KMS-11 (cell line): Measurements from ENCODE around the gene NAE1.

Experiments used
- H2AFZ ChIP-seq: fragments of 200-600 bp; sonication (generic); 2 replicates; pipeline ENCODE4 v1.6.1; 2016; ENCODE audit warnings: antibody characterized with exemption, mixed run types, low read depth
- H3K27ac ChIP-seq: fragments of 200-600 bp; sonication (generic); 2 replicates; pipeline ENCODE4 v1.6.1; 2016; ENCODE audit warnings: mild to moderate bottlenecking, mixed run types
- H3K27me3 ChIP-seq: fragments of 200-600 bp; sonication (generic); 2 replicates; pipeline ENCODE4 v1.6.1; 2017; ENCODE audit warnings: mild to moderate bottlenecking, low read depth, mixed run types, moderate library complexity; ENCODE audit not compliant: insufficient read depth
- H3K36me3 ChIP-seq: fragments of 200-600 bp; sonication (generic); 2 replicates; pipeline ENCODE4 v1.6.1; 2017; ENCODE audit warnings: mild to moderate bottlenecking, mixed run types; ENCODE audit not compliant: insufficient read depth
- H3K4me1 ChIP-seq: fragments of 200-600 bp; sonication (generic); 2 replicates; pipeline ENCODE4 v1.6.1; 2016; ENCODE audit warnings: mild to moderate bottlenecking, low read depth, mixed run types; ENCODE audit not compliant: poor library complexity, severe bottlenecking
- H3K4me2 ChIP-seq: fragments of 200-600 bp; sonication (generic); 2 replicates; pipeline ENCODE4 v1.7.0; 2016; ENCODE audit warnings: mild to moderate bottlenecking, mixed run types
- H3K4me3 ChIP-seq: fragments of 200-600 bp; sonication (generic); IDR thresholded peaks from 2 replicates; pipeline ENCODE4 v1.6.1; 2017; ENCODE audit warnings: low read depth, low read length, mixed read lengths; ENCODE audit not compliant: insufficient read depth
- H3K79me2 ChIP-seq: fragments of 200-600 bp; sonication (generic); 2 replicates; pipeline ENCODE4 v1.6.1; 2016; ENCODE audit warnings: low read depth, mixed run types; ENCODE audit not compliant: insufficient read depth
- H3K9ac ChIP-seq: fragments of 200-600 bp; sonication (generic); 2 replicates; pipeline ENCODE4 v1.6.1; 2016; ENCODE audit warnings: mild to moderate bottlenecking, mixed run types
- H4K20me1 ChIP-seq: fragments of 200-600 bp; sonication (generic); 2 replicates; pipeline ENCODE4 v1.6.1; 2016; ENCODE audit warnings: mild to moderate bottlenecking, mixed run types; ENCODE audit not compliant: insufficient read depth
- TF ChIP-seq, protein P1 (sequence below): fragments of 200-600 bp; sonication (generic); conservative IDR thresholded peaks from 2 replicates; pipeline ENCODE4 v1.6.1; 2017; ENCODE audit warnings: low read depth, mild to moderate bottlenecking, antibody characterized with exemption, low read length, moderate library complexity, mixed read lengths

NAE1 gene

GRCh38 chr16:66845791-66846221 lies 15.0 kb upstream of the NAE1 start:
- H2AFZ ChIP-seq = no peak overlapping the region
- no peak overlapping the region for H3K4me3 ChIP-seq
- no peaks in the 10 kb centered on the region for H3K27me3 ChIP-seq
- H3K9ac ChIP-seq = no peak overlapping the region
- H3K4me1 ChIP-seq = no peaks in the 10 kb centered on the region
- H4K20me1 ChIP-seq = no peaks in the 10 kb centered on the region
- no peaks in the 10 kb centered on the region for H3K36me3 ChIP-seq
- H3K79me2 ChIP-seq = no peaks in the 10 kb centered on the region
- H3K4me2 ChIP-seq = no peak overlapping the region
- TF ChIP-seq, protein P1, sequence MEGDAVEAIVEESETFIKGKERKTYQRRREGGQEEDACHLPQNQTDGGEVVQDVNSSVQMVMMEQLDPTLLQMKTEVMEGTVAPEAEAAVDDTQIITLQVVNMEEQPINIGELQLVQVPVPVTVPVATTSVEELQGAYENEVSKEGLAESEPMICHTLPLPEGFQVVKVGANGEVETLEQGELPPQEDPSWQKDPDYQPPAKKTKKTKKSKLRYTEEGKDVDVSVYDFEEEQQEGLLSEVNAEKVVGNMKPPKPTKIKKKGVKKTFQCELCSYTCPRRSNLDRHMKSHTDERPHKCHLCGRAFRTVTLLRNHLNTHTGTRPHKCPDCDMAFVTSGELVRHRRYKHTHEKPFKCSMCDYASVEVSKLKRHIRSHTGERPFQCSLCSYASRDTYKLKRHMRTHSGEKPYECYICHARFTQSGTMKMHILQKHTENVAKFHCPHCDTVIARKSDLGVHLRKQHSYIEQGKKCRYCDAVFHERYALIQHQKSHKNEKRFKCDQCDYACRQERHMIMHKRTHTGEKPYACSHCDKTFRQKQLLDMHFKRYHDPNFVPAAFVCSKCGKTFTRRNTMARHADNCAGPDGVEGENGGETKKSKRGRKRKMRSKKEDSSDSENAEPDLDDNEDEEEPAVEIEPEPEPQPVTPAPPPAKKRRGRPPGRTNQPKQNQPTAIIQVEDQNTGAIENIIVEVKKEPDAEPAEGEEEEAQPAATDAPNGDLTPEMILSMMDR = no peak
- no peak overlapping the region for H3K27ac ChIP-seq

DNA sequence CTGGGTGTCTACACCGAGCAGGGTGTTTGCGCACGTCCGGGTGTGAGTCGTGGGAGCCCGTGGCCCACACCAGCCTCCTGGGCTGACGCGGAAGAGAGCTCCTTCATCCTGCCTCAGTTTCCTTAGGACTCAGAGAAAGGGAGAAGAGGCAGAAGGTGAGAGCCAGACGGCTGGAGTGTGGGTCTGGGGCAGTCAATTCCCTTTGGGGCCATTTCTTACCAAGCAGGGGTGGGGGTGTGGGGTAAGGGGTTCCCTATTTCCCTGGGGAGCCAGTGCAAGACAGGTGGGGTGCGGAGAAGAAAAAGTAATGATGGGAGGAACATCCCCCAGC lies 14.3 kb upstream of the NAE1 start:
- H3K4me1 ChIP-seq = no peaks in the 10 kb centered on the region

GRCh38 chr16:66844342-66845079 lies 13.7 kb upstream of the NAE1 start, which contains the start of gene CA7:
TSS of gene CA7 (plus strand) at chr16:66844414. CDS start at chr16:66844488, 74 bp downstream.
- TF ChIP-seq, protein P1 = no peak
- H2AFZ ChIP-seq = no peak within 1 kb of the TSS
- H3K79me2 ChIP-seq = no peaks in the 10 kb centered on the region
- no peaks in the 10 kb centered on the region for H3K4me1 ChIP-seq
- no peaks in the 10 kb centered on the region for H3K27me3 ChIP-seq
- H3K9ac ChIP-seq = no peak within 1 kb of the TSS
- H4K20me1 ChIP-seq = no peaks in the 10 kb centered on the region
- H3K4me2 ChIP-seq = no peak within 1 kb of the TSS
- H3K4me3 ChIP-seq = no peak within 1 kb of the TSS
- H3K36me3 ChIP-seq = no peaks in the 10 kb centered on the region
- H3K27ac ChIP-seq = no peak within 1 kb of the TSS

More for the DNA sequence above, 14.3 kb upstream of the NAE1 start:
- Histone ChIP-seq H3K4me2 (no peak overlapping the region), H3K27me3 (no peaks in the 10 kb centered on the region), H3K9ac (no peak overlapping the region), H3K27ac (no peak overlapping the region), H2AFZ (no peak overlapping the region), H3K79me2 (no peaks in the 10 kb centered on the region), H3K36me3 (no peaks in the 10 kb centered on the region), H4K20me1 (no peaks in the 10 kb centered on the region), H3K4me3 (no peak overlapping the region)
- TF ChIP-seq, protein P1 = no peak

DNA sequence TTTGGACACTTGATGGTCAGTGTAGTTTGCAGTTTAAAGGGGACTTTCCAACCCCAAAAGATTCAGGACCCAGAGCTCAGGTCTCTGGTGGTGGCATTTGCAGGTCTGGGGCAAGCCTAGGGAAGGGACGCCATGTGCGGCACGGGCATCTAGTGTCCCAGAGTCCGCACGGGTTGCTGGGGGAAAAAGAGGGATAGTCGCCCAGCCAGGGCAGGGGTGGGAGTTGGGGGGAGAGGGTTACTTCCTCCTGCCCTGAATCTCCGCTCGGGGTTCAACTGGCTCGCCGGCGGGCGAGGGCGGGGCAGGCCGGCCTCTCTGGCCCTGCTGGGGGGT lies 13.2 kb upstream of the NAE1 start:
- no peak overlapping the region for H3K9ac ChIP-seq
- H3K36me3 ChIP-seq = no peaks in the 10 kb centered on the region
- no peaks in the 10 kb centered on the region for H3K4me1 ChIP-seq
- no peak overlapping the region for H3K27ac ChIP-seq
- H3K4me2 ChIP-seq = no peak overlapping the region
- no peak overlapping the region for H3K4me3 ChIP-seq
- H3K79me2 ChIP-seq = no peaks in the 10 kb centered on the region
- H4K20me1 ChIP-seq = no peaks in the 10 kb centered on the region
- H3K27me3 ChIP-seq = no peaks in the 10 kb centered on the region
- TF ChIP-seq, protein P1 = no peak
- no peak overlapping the region for H2AFZ ChIP-seq
